WTC11 (cell line): ENCODE results near the gene OR1B1.

ENCODE experiments used
- ATF1 ChIP-seq: sonication (generic); formaldehyde crosslinking; IDR thresholded peaks from 2 replicates; pipeline ENCODE4 v1.8.1; 2023; ENCODE audit warnings: mild to moderate bottlenecking, moderate library complexity, missing genetic modification reagents
- JAZF1 ChIP-seq: fragments of 250-450 bp; sonication (Bioruptor Pico); IDR thresholded peaks from 2 replicates; pipeline ENCODE4 v1.9.0; 2021; ENCODE audit warnings: moderate library complexity, mild to moderate bottlenecking, inconsistent platforms
- KAT7 ChIP-seq: sonication (generic); formaldehyde crosslinking; IDR thresholded peaks from 2 replicates; pipeline ENCODE4 v1.8.1; 2023; ENCODE audit warnings: missing genetic modification reagents, mild to moderate bottlenecking, borderline replicate concordance
- MXD4 ChIP-seq: fragments of 250-450 bp; sonication (Bioruptor Pico); IDR thresholded peaks from 2 replicates; pipeline ENCODE4 v1.8.0; 2021; ENCODE audit warnings: mild to moderate bottlenecking, moderate library complexity, borderline replicate concordance
- NFYB ChIP-seq: sonication (generic); formaldehyde crosslinking; conservative IDR thresholded peaks from 2 replicates; pipeline ENCODE4 v1.8.0; 2022; ENCODE audit warnings: low read depth, missing genetic modification reagents
- TEAD4 ChIP-seq: sonication (generic); formaldehyde crosslinking; IDR thresholded peaks from 2 replicates; pipeline ENCODE4 v1.8.0; 2022; ENCODE audit warnings: mild to moderate bottlenecking, missing genetic modification reagents
- ZNF121 ChIP-seq: sonication (generic); formaldehyde crosslinking; IDR thresholded peaks from 2 replicates; pipeline ENCODE4 v1.8.0; 2023; ENCODE audit warnings: missing genetic modification reagents
- TF ChIP-seq, protein P1 (sequence below): fragments of 200-600 bp; IDR thresholded peaks from 2 replicates; pipeline ENCODE4 v1.8.0; 2022; ENCODE audit warnings: antibody characterized with exemption
- TF ChIP-seq, protein P2 (sequence below): sonication (generic); formaldehyde crosslinking; IDR thresholded peaks from 2 replicates; pipeline ENCODE4 v1.8.1; 2022; ENCODE audit warnings: low read depth, mild to moderate bottlenecking, moderate library complexity, missing genetic modification reagents, borderline replicate concordance

DNA sequence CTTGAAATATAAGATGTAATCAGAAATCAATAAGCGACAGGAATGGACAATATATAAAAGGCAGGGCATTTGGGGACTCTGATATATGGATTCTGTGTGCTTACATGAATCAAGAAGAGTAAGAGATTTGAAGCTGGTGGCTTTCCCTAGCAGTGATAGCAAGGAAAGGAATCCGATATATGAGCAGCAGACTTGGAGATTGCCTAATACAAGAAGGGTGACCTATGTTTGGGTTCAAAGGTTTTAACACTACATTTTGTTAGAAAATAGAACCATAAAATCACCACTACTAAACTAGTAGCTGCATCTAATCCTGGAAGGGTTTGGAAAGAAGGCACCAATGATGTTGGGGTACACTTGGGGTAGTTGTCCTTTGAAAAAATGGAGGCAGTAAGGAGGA, 15.1 kb upstream of the OR1B1 start:
- TF ChIP-seq KAT7 (CRISPR knock-in tag) (no peak), JAZF1 (CRISPR knock-in tag) (no peak), ATF1 (CRISPR knock-in tag) (no peak), MXD4 (CRISPR knock-in tag) (no peak), NFYB (CRISPR knock-in tag) (no peak), ZNF121 (no peak), TEAD4 (CRISPR knock-in tag) (no peak)
- TF ChIP-seq, protein P1, sequence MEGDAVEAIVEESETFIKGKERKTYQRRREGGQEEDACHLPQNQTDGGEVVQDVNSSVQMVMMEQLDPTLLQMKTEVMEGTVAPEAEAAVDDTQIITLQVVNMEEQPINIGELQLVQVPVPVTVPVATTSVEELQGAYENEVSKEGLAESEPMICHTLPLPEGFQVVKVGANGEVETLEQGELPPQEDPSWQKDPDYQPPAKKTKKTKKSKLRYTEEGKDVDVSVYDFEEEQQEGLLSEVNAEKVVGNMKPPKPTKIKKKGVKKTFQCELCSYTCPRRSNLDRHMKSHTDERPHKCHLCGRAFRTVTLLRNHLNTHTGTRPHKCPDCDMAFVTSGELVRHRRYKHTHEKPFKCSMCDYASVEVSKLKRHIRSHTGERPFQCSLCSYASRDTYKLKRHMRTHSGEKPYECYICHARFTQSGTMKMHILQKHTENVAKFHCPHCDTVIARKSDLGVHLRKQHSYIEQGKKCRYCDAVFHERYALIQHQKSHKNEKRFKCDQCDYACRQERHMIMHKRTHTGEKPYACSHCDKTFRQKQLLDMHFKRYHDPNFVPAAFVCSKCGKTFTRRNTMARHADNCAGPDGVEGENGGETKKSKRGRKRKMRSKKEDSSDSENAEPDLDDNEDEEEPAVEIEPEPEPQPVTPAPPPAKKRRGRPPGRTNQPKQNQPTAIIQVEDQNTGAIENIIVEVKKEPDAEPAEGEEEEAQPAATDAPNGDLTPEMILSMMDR = no peak
- TF ChIP-seq, protein P2, sequence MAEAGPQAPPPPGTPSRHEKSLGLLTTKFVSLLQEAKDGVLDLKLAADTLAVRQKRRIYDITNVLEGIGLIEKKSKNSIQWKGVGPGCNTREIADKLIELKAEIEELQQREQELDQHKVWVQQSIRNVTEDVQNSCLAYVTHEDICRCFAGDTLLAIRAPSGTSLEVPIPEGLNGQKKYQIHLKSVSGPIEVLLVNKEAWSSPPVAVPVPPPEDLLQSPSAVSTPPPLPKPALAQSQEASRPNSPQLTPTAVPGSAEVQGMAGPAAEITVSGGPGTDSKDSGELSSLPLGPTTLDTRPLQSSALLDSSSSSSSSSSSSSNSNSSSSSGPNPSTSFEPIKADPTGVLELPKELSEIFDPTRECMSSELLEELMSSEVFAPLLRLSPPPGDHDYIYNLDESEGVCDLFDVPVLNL (CRISPR knock-in tag) = no peak
